H9 (cell line): ENCODE results near the gene DDX20. TPM values are rescaled to one million over a fixed set of nuclear protein-coding genes. Genes with fewer than 3 reads are reported as not detected.
A peak's percentile ranks its signal among the peaks of the same experiment; 100 is the strongest.

ENCODE experiments used
- DNase-seq: peaks from one replicate; pipeline ENCODE4 v3.0.0-alpha.2; 2017
- H2AFZ ChIP-seq: one replicate; pipeline ENCODE4 v1.6.1; 2013; ENCODE audit warnings: mild to moderate bottlenecking, low read length, control low read depth, moderate library complexity
- H2AK5ac ChIP-seq: 2 replicates; pipeline ENCODE4 v1.6.1; 2013; ENCODE audit warnings: low read length, control low read depth, mixed read lengths; ENCODE audit not compliant: insufficient read length
- H2BK120ac ChIP-seq: one replicate; pipeline ENCODE4 v1.6.1; 2013; ENCODE audit warnings: low read depth, mild to moderate bottlenecking, low read length, control low read depth, inconsistent platforms; ENCODE audit not compliant: poor library complexity, severe bottlenecking
- H2BK12ac ChIP-seq: 2 replicates; pipeline ENCODE4 v1.6.1; 2013; ENCODE audit warnings: low read length, control low read depth, mixed read lengths, low read depth; ENCODE audit not compliant: insufficient read length
- H2BK15ac ChIP-seq: 2 replicates; pipeline ENCODE4 v1.6.1; 2013; ENCODE audit warnings: low read depth, low read length, control low read depth
- H2BK20ac ChIP-seq: one replicate; pipeline ENCODE4 v1.6.1; 2013; ENCODE audit warnings: low read depth, mild to moderate bottlenecking, low read length, control low read depth, inconsistent platforms; ENCODE audit not compliant: poor library complexity, severe bottlenecking
- H2BK5ac ChIP-seq: 2 replicates; pipeline ENCODE4 v1.6.1; 2013; ENCODE audit warnings: low read length, control low read depth, mixed read lengths; ENCODE audit not compliant: insufficient read length
- H3K14ac ChIP-seq: 2 replicates; pipeline ENCODE4 v1.6.1; 2013; ENCODE audit warnings: low read length, control low read depth; ENCODE audit not compliant: insufficient read depth
- H3K18ac ChIP-seq: 2 replicates; pipeline ENCODE4 v1.6.1; 2013; ENCODE audit warnings: low read depth, mild to moderate bottlenecking, mixed read lengths, low read length, control low read depth; ENCODE audit not compliant: insufficient read length
- H3K23ac ChIP-seq: 2 replicates; pipeline ENCODE4 v1.6.1; 2013; ENCODE audit warnings: low read length, control low read depth, mixed read lengths, low read depth; ENCODE audit not compliant: insufficient read length
- H3K23me2 ChIP-seq: 2 replicates; pipeline ENCODE4 v1.6.1; 2013; ENCODE audit warnings: low read depth, mild to moderate bottlenecking, mixed read lengths, low read length, control low read depth; ENCODE audit not compliant: insufficient read length, poor library complexity, severe bottlenecking
- H3K27ac ChIP-seq: 2 replicates; pipeline ENCODE4 v1.5.1; 2013; ENCODE audit warnings: low read length, control low read depth, mixed read lengths, low read depth; ENCODE audit not compliant: insufficient read length
- H3K27me3 ChIP-seq: 2 replicates; pipeline ENCODE4 v1.6.1; 2013; ENCODE audit warnings: low read length, control low read depth, inconsistent platforms; ENCODE audit not compliant: insufficient read depth
- H3K4ac ChIP-seq: 2 replicates; pipeline ENCODE4 v1.6.1; 2013; ENCODE audit warnings: low read depth, mild to moderate bottlenecking, control low read depth, inconsistent platforms, low read length, moderate library complexity
- H3K4me1 ChIP-seq: 2 replicates; pipeline ENCODE4 v1.6.1; 2013; ENCODE audit warnings: low read length, control low read depth, inconsistent platforms; ENCODE audit not compliant: insufficient read depth
- H3K4me2 ChIP-seq: 2 replicates; pipeline ENCODE4 v1.6.1; 2013; ENCODE audit warnings: low read length, control low read depth, mixed read lengths; ENCODE audit not compliant: insufficient read length, insufficient read depth
- H3K56ac ChIP-seq: 2 replicates; pipeline ENCODE4 v1.6.1; 2013; ENCODE audit warnings: low read depth, mild to moderate bottlenecking, mixed read lengths, low read length, control low read depth; ENCODE audit not compliant: insufficient read length
- H3K79me1 ChIP-seq: 2 replicates; pipeline ENCODE4 v1.6.1; 2013; ENCODE audit warnings: low read depth, mild to moderate bottlenecking, moderate library complexity, low read length, control low read depth, inconsistent platforms; ENCODE audit not compliant: insufficient read depth, poor library complexity, severe bottlenecking
- H3K79me2 ChIP-seq: 2 replicates; pipeline ENCODE4 v1.6.1; 2013; ENCODE audit warnings: low read length, control low read depth, inconsistent platforms; ENCODE audit not compliant: insufficient read depth
- H3K9ac ChIP-seq: 2 replicates; pipeline ENCODE4 v1.6.1; 2013; ENCODE audit warnings: low read length, control low read depth, mixed read lengths; ENCODE audit not compliant: insufficient read length; ENCODE audit errors: extremely low read depth
- H3K9me3 ChIP-seq: one replicate; pipeline ENCODE4 v1.6.1; 2013; ENCODE audit warnings: low read depth, low read length, inconsistent platforms; ENCODE audit not compliant: control insufficient read depth
- H3T11ph ChIP-seq: one replicate; pipeline ENCODE4 v1.6.1; 2013; ENCODE audit warnings: mild to moderate bottlenecking, low read length, control low read depth, inconsistent platforms
- H4K20me1 ChIP-seq: one replicate; pipeline ENCODE4 v1.6.1; 2013; ENCODE audit not compliant: control insufficient read depth, insufficient read length, insufficient read depth
- H4K5ac ChIP-seq: 2 replicates; pipeline ENCODE4 v1.6.1; 2013; ENCODE audit warnings: low read depth, mild to moderate bottlenecking, mixed read lengths, low read length, control low read depth; ENCODE audit not compliant: insufficient read length
- H4K8ac ChIP-seq: replicated peaks from 2 replicates; pipeline ENCODE4 v1.6.1; 2013; ENCODE audit warnings: low read length, control low read depth, mixed read lengths, low read depth; ENCODE audit not compliant: insufficient read length
- H4K91ac ChIP-seq: 2 replicates; pipeline ENCODE4 v1.6.1; 2013; ENCODE audit warnings: low read depth, mild to moderate bottlenecking, moderate library complexity, mixed read lengths, low read length, control low read depth; ENCODE audit not compliant: insufficient read length
- H3K27ac Mint-ChIP-seq, 3 experiments: 2 replicates in 2 of 3; 3 replicates in 1 of 3; pipeline ENCODE4 v1.8.0; 2020 to 2021; ENCODE audit warnings: mixed read lengths in 3 of 3, mild to moderate bottlenecking in 1 of 3, moderate library complexity in 1 of 3
- H3K27me3 Mint-ChIP-seq: 2 replicates; pipeline ENCODE4 v1.8.0; 2021; ENCODE audit warnings: low read depth, mild to moderate bottlenecking, moderate library complexity, mixed read lengths
- H3K36me3 Mint-ChIP-seq, 3 experiments: 2 replicates in 2 of 3; 3 replicates in 1 of 3; pipeline ENCODE4 v1.8.0; 2020 to 2021; ENCODE audit warnings: low read depth in 3 of 3, mixed read lengths in 3 of 3; ENCODE audit not compliant: insufficient read depth in 1 of 3
- H3K4me1 Mint-ChIP-seq, 2 experiments: 2 replicates each; pipeline ENCODE4 v1.8.0; 2020; ENCODE audit warnings: mixed read lengths in 2 of 2
- H3K4me3 Mint-ChIP-seq, 2 experiments: 2 replicates in 1 of 2; 3 replicates in 1 of 2; pipeline ENCODE4 v1.8.0; 2020 to 2021; ENCODE audit warnings: mild to moderate bottlenecking in 2 of 2, mixed read lengths in 2 of 2, moderate library complexity in 1 of 2
- H3K9me3 Mint-ChIP-seq, 2 experiments: 2 replicates in 1 of 2; 3 replicates in 1 of 2; pipeline ENCODE4 v1.8.0; 2020; ENCODE audit warnings: mild to moderate bottlenecking in 2 of 2, mixed read lengths in 2 of 2, moderate library complexity in 1 of 2
- WGBS: extraction: QIAGEN DNeasy Blood & Tissue Kit; methylation state at CpG from one replicate; pipeline ENCODE4 v1.1.7; 2013; ENCODE audit warnings: missing lambda C conversion rate, low lambda C conversion rate, mixed read lengths; ENCODE audit not compliant: insufficient read length; ENCODE audit errors: extremely low coverage; 5-methylcytosine and 5-hydroxymethylcytosine counted together
- total RNA-seq: library from RNA; stranded (reverse); gene quantifications from 2 replicates; pipeline ENCODE4 v1.2.1, GENCODE V29; 2021
- TF ChIP-seq, protein P1 (sequence below): fragments of 200-600 bp; sonication (generic); conservative IDR thresholded peaks from 3 replicates; pipeline ENCODE4 v1.8.0; 2021; ENCODE audit warnings: antibody characterized with exemption, mild to moderate bottlenecking

The DDX20 gene
- total RNA-seq, 1 experiment from 2014 or later = 38.3 TPM

DNA sequence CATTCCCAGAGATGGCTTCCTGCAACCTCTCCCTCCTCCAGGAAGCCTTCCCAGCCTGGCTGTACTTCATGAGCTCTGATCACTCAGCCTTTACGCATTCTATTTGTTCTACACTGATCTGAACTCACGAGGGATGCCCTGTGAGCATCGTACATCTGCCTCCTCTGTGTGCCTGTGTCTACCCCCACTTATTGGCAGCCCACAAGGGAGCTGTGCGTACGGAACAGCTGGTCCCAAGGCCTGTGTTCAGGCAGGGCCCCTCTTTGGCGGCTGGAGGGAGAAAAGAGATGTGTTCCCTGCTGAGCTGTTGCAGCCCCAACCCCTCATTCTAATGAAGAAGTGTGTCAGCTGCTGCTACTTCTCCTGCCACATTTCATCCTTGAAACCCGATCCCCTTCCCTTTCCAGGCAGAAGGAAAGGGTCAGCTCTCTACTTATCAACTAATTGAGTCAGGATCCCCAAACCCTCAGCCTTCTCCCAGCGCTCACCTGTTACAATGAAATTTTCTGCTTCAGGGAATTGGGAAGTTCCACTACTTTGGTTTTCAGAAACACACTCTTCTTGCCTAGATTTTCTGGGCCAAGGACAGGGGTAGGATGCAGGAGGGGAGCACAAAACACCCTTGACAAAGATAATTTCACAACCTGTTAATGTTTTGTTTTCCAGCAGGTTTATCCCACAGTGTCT lies 19.7 kb upstream of the DDX20 start:
- Histone ChIP-seq H4K8ac (no peak overlapping the region), H4K91ac (no peak overlapping the region), H2BK20ac (no peak overlapping the region), H3K79me2 (no peaks in the 10 kb centered on the region; the same call in 1 of the 2 replicates), H3K56ac (no peak overlapping the region), H3K27me3 (no peaks in the 10 kb centered on the region), H3K18ac (no peak overlapping the region), H3K27ac (no peak overlapping the region), H4K20me1 (no peaks in the 10 kb centered on the region), H3K9me3 (no peaks in the 10 kb centered on the region), H4K5ac (no peak overlapping the region), H3K79me1 (no peaks in the 10 kb centered on the region), H2BK5ac (no peak overlapping the region), H2BK15ac (no peak overlapping the region), H3K23me2 (peaks cover 19% of the 10 kb centered on the region), H3K4me2 (peak overlapping the region; percentile 31), H3T11ph (no peak overlapping the region), H3K4ac (no peak overlapping the region), H2BK120ac (no peak overlapping the region), H2BK12ac (no peak overlapping the region), H3K4me1 (peaks cover 21% of the 10 kb centered on the region), H2AK5ac (no peak overlapping the region), H3K14ac (no peak overlapping the region), H2AFZ (no peak overlapping the region), H3K9ac (no peak overlapping the region), H3K23ac (no peak overlapping the region)
- Mint-ChIP-seq H3K4me3 (no peak overlapping the region), H3K4me1 (peaks cover 7 to 15% of the 10 kb centered on the region in 2 experiments), H3K9me3 (no peaks in the 10 kb centered on the region; a peak in 1 of 5 replicates), H3K27ac (no peak overlapping the region), H3K36me3 (no peaks in the 10 kb centered on the region), H3K27me3 (peaks cover 10% of the 10 kb centered on the region)
- DNase-seq = peak; percentile 60
- no CpG with 5 or more reads among the region's 8 CpGs for WGBS
- TF ChIP-seq, protein P1, sequence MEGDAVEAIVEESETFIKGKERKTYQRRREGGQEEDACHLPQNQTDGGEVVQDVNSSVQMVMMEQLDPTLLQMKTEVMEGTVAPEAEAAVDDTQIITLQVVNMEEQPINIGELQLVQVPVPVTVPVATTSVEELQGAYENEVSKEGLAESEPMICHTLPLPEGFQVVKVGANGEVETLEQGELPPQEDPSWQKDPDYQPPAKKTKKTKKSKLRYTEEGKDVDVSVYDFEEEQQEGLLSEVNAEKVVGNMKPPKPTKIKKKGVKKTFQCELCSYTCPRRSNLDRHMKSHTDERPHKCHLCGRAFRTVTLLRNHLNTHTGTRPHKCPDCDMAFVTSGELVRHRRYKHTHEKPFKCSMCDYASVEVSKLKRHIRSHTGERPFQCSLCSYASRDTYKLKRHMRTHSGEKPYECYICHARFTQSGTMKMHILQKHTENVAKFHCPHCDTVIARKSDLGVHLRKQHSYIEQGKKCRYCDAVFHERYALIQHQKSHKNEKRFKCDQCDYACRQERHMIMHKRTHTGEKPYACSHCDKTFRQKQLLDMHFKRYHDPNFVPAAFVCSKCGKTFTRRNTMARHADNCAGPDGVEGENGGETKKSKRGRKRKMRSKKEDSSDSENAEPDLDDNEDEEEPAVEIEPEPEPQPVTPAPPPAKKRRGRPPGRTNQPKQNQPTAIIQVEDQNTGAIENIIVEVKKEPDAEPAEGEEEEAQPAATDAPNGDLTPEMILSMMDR = no peak
